ENCODE results near the gene IREB2.
A peak's percentile ranks its signal among the peaks of the same experiment; 100 is the strongest.
"Not testable (repeated sequence)": the region's sequence is repeated elsewhere in the genome, so short reads cannot be mapped to it uniquely, and the experiment has no call there.

IREB2 gene

GRCh38 chr15:78421238-78421965 lies 16.6 kb upstream of the IREB2 start:
- no peaks in the 10 kb centered on the region for H3K36me3 ChIP-seq (ENCODE audit: control insufficient read depth, insufficient read depth, low read length, severe bottlenecking)
- H3K27me3 ChIP-seq (replicated peaks; ENCODE audit: control insufficient read depth, insufficient read depth, low read length): peaks cover 17% of the 10 kb centered on the region
- H3K9ac ChIP-seq (ENCODE audit: low read length): no peak overlapping the region
- peaks cover 8% of the 10 kb centered on the region for H3K4me1 ChIP-seq (ENCODE audit: control insufficient read depth, insufficient read depth, low read length)
- H3K9me3 ChIP-seq (ENCODE audit: control insufficient read depth, low read length): no peaks in the 10 kb centered on the region
- H3K4me3 ChIP-seq (ENCODE audit: low read length): no peak overlapping the region
- peak; percentile 72 for DNase-seq (ENCODE audit: low read depth)

- peaks cover 17% of the 10 kb centered on the region for H3K27me3 ChIP-seq (replicated peaks; ENCODE audit: control insufficient read depth, insufficient read depth, low read length)
- no peak overlapping the region for H3K9ac ChIP-seq (ENCODE audit: low read length)
- no peak overlapping the region for H3K4me3 ChIP-seq (ENCODE audit: low read length)
- H3K36me3 ChIP-seq (ENCODE audit: control insufficient read depth, insufficient read depth, low read length, severe bottlenecking): no peaks in the 10 kb centered on the region
- H3K4me1 ChIP-seq (ENCODE audit: control insufficient read depth, insufficient read depth, low read length): peaks cover 8% of the 10 kb centered on the region
- DNase-seq (ENCODE audit: low read depth): peak; percentile 83
- H3K9me3 ChIP-seq (ENCODE audit: control insufficient read depth, low read length): no peaks in the 10 kb centered on the region
Observed at GRCh38 chr15:78422571-78423340, 15.3 kb upstream of the IREB2 start.

- DNase-seq (ENCODE audit: low read depth): no peak
- no peaks in the 10 kb centered on the region for H3K9me3 ChIP-seq (ENCODE audit: control insufficient read depth, low read length)
- H3K4me1 ChIP-seq (ENCODE audit: control insufficient read depth, insufficient read depth, low read length): peaks cover 8% of the 10 kb centered on the region
- peaks cover 17% of the 10 kb centered on the region for H3K27me3 ChIP-seq (replicated peaks; ENCODE audit: control insufficient read depth, insufficient read depth, low read length)
- H3K9ac ChIP-seq (ENCODE audit: low read length): no peak overlapping the region
- no peak overlapping the region for H3K4me3 ChIP-seq (ENCODE audit: low read length)
- no peaks in the 10 kb centered on the region for H3K36me3 ChIP-seq (ENCODE audit: control insufficient read depth, insufficient read depth, low read length, severe bottlenecking)
Observed at GRCh38 chr15:78424673-78425072, 13.3 kb upstream of the IREB2 start.

- Histone ChIP-seq H3K4me1 (ENCODE audit: control insufficient read depth, insufficient read depth, low read length) (peaks cover 8% of the 10 kb centered on the region), H3K9ac (ENCODE audit: low read length) (no peak overlapping the region), H3K9me3 (ENCODE audit: control insufficient read depth, low read length) (no peaks in the 10 kb centered on the region), H3K4me3 (ENCODE audit: low read length) (no peak overlapping the region), H3K27me3 (replicated peaks; ENCODE audit: control insufficient read depth, insufficient read depth, low read length) (peaks cover 17% of the 10 kb centered on the region), H3K36me3 (ENCODE audit: control insufficient read depth, insufficient read depth, low read length, severe bottlenecking) (no peaks in the 10 kb centered on the region)
- no peak for DNase-seq (ENCODE audit: low read depth)
Observed at GRCh38 chr15:78425643-78426042, 12.4 kb upstream of the IREB2 start.

GRCh38 chr15:78426300-78426699 lies 11.7 kb upstream of the IREB2 start:
- no peaks in the 10 kb centered on the region for H3K36me3 ChIP-seq (ENCODE audit: control insufficient read depth, insufficient read depth, low read length, severe bottlenecking)
- DNase-seq (ENCODE audit: low read depth): no peak
- H3K9ac ChIP-seq (ENCODE audit: low read length): no peak overlapping the region
- peaks cover 5% of the 10 kb centered on the region for H3K9me3 ChIP-seq (ENCODE audit: control insufficient read depth, low read length)
- peaks cover 5% of the 10 kb centered on the region for H3K4me1 ChIP-seq (ENCODE audit: control insufficient read depth, insufficient read depth, low read length)
- H3K4me3 ChIP-seq (ENCODE audit: low read length): no peak overlapping the region
- H3K27me3 ChIP-seq (replicated peaks; ENCODE audit: control insufficient read depth, insufficient read depth, low read length): peaks cover 18% of the 10 kb centered on the region

GRCh38 chr15:78427953-78428352 lies 10.1 kb upstream of the IREB2 start:
- H3K27me3 ChIP-seq (replicated peaks; ENCODE audit: control insufficient read depth, insufficient read depth, low read length): peaks cover 20% of the 10 kb centered on the region
- H3K36me3 ChIP-seq (ENCODE audit: control insufficient read depth, insufficient read depth, low read length, severe bottlenecking): no peaks in the 10 kb centered on the region
- DNase-seq (ENCODE audit: low read depth): no peak
- H3K4me1 ChIP-seq (ENCODE audit: control insufficient read depth, insufficient read depth, low read length): no peaks in the 10 kb centered on the region
- no peak overlapping the region for H3K9ac ChIP-seq (ENCODE audit: low read length)
- peaks cover 5% of the 10 kb centered on the region for H3K9me3 ChIP-seq (ENCODE audit: control insufficient read depth, low read length)
- no peak overlapping the region for H3K4me3 ChIP-seq (ENCODE audit: low read length)

- Histone ChIP-seq H3K4me3 (ENCODE audit: low read length) (no peak overlapping the region), H3K9ac (ENCODE audit: low read length) (no peak overlapping the region), H3K36me3 (ENCODE audit: control insufficient read depth, insufficient read depth, low read length, severe bottlenecking) (no peaks in the 10 kb centered on the region), H3K4me1 (ENCODE audit: control insufficient read depth, insufficient read depth, low read length) (no peaks in the 10 kb centered on the region), H3K27me3 (replicated peaks; ENCODE audit: control insufficient read depth, insufficient read depth, low read length) (peaks cover 19% of the 10 kb centered on the region), H3K9me3 (ENCODE audit: control insufficient read depth, low read length) (peaks cover 5% of the 10 kb centered on the region)
- no peak for DNase-seq (ENCODE audit: low read depth)
Observed at GRCh38 chr15:78429477-78429876, 8.5 kb upstream of the IREB2 start.

GRCh38 chr15:78431955-78432354 lies 6.1 kb upstream of the IREB2 start:
- Histone ChIP-seq H3K4me3 (ENCODE audit: low read length) (no peak overlapping the region), H3K9me3 (ENCODE audit: control insufficient read depth, low read length) (peaks cover 5% of the 10 kb centered on the region), H3K27me3 (replicated peaks; ENCODE audit: control insufficient read depth, insufficient read depth, low read length) (peaks cover 3% of the 10 kb centered on the region), H3K36me3 (ENCODE audit: control insufficient read depth, insufficient read depth, low read length, severe bottlenecking) (no peaks in the 10 kb centered on the region), H3K9ac (ENCODE audit: low read length) (no peak overlapping the region), H3K4me1 (ENCODE audit: control insufficient read depth, insufficient read depth, low read length) (no peaks in the 10 kb centered on the region)
- DNase-seq (ENCODE audit: low read depth): no peak

- Histone ChIP-seq H3K36me3 (ENCODE audit: control insufficient read depth, insufficient read depth, low read length, severe bottlenecking) (no peaks in the 10 kb centered on the region), H3K4me1 (ENCODE audit: control insufficient read depth, insufficient read depth, low read length) (peaks cover 5% of the 10 kb centered on the region), H3K9ac (ENCODE audit: low read length) (no peak overlapping the region), H3K9me3 (ENCODE audit: control insufficient read depth, low read length) (peaks cover 5% of the 10 kb centered on the region), H3K27me3 (replicated peaks; ENCODE audit: control insufficient read depth, insufficient read depth, low read length) (peaks cover 3% of the 10 kb centered on the region), H3K4me3 (ENCODE audit: low read length) (no peak overlapping the region)
- DNase-seq (ENCODE audit: low read depth): no peak
Observed at GRCh38 chr15:78432664-78433063, 5.4 kb upstream of the IREB2 start.

GRCh38 chr15:78434134-78434533 lies 3.9 kb upstream of the IREB2 start:
- Histone ChIP-seq H3K9me3 (ENCODE audit: control insufficient read depth, low read length) (peaks cover 5% of the 10 kb centered on the region), H3K4me3 (ENCODE audit: low read length) (no peak overlapping the region), H3K27me3 (replicated peaks; ENCODE audit: control insufficient read depth, insufficient read depth, low read length) (peaks cover 3% of the 10 kb centered on the region), H3K9ac (ENCODE audit: low read length) (no peak overlapping the region), H3K4me1 (ENCODE audit: control insufficient read depth, insufficient read depth, low read length) (peaks cover 6% of the 10 kb centered on the region), H3K36me3 (ENCODE audit: control insufficient read depth, insufficient read depth, low read length, severe bottlenecking) (no peaks in the 10 kb centered on the region)
- DNase-seq (ENCODE audit: low read depth): no peak

- not testable (repeated sequence) for H3K9me3 ChIP-seq (ENCODE audit: control insufficient read depth, low read length); DNase-seq (ENCODE audit: low read depth); H3K36me3 ChIP-seq (ENCODE audit: control insufficient read depth, insufficient read depth, low read length, severe bottlenecking); H3K4me3 ChIP-seq (ENCODE audit: low read length); H3K9ac ChIP-seq (ENCODE audit: low read length); H3K27me3 ChIP-seq (replicated peaks; ENCODE audit: control insufficient read depth, insufficient read depth, low read length)
- peaks cover 12% of the 10 kb centered on the region for H3K4me1 ChIP-seq (ENCODE audit: control insufficient read depth, insufficient read depth, low read length)
Observed at GRCh38 chr15:78434711-78435110, 3.3 kb upstream of the IREB2 start.

Measured in adipocyte (in vitro differentiated cells).